Stimulated activated naive CD4-positive, alpha-beta T cell treated with Interleukin-2 at 50 U/mL for 16 hours (primary cell): Measurements from ENCODE around the gene ANO1.

Source experiments
- DNase-seq: peaks from one replicate; lab custom pipeline; 2025; lab: John Stamatoyannopoulos, UW

The ANO1 gene

DNA sequence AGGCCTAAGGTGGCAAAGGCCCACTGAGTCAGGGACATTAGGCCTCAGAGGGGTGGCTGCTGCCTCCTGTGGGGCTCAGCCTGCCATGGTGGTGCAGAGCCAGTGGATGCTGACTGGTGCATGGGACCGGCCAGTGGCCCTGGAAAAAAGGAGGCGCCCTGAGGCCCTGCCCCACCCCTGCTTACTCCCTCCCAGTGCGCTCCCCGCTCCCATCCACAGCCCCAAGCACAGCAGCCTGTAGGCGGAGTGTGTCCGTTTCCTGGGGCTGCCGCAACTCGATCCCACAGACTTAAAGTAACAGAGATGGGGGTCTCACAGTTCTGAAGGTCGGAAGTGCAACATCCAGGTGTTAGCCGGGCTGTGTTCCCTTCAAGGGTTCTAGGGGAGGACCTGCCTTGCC, 86.6 kb downstream of the ANO1 start:
- DNase-seq = no peak

DNA sequence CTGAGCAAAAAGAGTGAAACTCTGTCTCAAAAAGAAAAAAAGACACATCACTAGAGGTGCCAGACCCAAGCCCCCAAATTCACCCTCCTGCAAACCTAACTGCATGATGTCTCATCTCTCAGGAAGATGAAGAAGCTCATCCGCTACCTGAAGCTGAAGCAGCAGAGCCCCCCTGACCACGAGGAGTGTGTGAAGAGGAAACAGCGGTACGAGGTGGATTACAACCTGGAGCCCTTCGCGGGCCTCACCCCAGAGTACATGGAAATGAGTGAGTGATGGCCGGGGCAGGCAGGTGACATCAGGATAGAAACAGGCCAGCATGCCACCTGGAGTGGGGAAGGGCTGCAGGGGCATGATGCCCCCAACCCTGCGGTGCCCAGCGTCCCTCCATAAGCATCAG, 89.0 kb downstream of the ANO1 start:
- no peak for DNase-seq

DNA sequence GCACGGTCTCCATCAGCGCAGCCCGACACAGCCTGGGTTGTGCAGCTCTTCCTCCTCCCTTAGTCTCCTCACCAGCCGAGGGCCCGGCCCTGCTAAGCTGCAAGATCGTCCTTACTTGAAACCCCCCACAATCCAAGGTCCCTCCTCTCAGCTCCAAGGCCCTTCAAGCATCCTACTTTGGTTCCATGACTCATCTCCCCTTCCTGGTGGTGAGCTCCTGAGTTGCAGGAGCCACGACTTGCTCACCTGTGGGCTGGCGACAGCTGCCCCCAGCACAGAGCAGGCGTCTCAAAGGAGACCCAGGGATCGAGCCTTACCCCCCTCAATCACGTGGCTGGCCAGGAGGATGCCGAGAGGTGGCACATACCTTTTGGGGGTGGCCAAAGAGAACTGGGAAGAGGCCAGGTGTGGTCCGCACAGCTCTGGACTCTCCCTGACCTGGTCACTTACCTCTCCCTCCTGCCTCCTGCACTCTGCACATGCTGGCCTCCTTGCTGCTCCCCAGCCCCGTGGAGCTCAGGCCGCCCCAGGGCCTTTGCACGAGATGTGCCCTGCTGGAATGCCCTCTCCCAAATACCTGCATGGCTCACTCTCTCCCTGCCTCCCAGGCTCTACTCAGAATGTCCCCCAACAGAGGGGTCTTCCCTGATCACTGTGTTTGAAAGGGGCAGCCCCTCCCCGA, 89.7 kb downstream of the ANO1 start:
- no peak for DNase-seq

DNA sequence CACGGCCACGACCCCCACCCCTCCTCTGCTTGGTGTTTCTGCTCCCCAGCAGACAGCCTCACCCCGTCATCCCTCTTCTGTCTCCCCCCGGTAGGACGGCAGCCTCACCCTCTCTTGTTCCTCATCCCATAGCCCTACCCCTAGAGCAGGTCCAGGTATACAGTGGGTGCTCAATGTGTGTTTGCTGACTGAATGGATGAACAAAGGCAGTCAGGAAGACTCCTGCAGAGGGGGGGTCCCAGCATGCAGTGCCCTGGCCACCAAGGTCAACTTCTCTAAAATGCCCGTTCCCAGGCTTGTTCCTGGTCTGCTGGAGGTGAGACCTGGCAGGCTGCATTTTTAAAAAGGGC, 90.3 kb downstream of the ANO1 start:
- DNase-seq = no peak

DNA sequence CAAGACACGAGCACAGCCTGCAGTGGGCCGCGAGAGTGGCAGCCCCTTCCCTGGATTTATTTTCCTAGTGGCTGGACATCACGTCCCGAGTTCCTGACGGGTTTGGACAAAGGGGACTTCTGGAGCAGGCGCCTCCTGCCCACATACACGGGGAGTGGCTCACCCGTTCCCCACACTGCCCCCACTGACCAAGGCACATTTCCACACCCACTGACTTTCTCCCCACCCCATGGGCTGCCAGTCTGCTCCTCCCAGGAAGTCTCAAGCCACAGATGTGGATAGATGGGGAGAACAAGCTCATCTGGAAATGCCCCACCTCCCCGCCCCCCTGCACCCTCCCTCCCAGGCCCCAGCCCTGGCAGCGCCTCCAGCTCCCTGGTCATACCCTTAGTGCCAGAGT, 91.0 kb downstream of the ANO1 start:
- DNase-seq = no peak

DNA sequence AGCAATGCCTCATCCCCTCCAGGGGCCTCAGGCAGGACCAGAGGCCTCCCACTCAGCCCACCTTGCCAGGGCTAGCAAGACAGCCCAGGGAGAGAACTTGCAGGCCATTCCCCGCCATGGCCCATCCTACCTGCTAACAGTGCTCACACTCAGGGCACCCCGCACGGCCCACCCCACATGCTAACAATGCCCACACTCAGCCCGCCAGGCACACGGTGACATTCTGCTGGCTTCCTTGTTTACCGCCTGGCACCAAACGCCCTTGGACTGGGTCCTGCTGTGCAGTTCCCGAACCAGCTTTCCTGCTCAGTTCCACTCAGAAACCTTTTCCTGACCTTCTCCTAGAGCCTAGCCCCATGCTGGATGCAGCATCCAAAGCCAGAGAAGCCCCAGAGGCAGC, 91.5 kb downstream of the ANO1 start:
- no peak for DNase-seq

DNA sequence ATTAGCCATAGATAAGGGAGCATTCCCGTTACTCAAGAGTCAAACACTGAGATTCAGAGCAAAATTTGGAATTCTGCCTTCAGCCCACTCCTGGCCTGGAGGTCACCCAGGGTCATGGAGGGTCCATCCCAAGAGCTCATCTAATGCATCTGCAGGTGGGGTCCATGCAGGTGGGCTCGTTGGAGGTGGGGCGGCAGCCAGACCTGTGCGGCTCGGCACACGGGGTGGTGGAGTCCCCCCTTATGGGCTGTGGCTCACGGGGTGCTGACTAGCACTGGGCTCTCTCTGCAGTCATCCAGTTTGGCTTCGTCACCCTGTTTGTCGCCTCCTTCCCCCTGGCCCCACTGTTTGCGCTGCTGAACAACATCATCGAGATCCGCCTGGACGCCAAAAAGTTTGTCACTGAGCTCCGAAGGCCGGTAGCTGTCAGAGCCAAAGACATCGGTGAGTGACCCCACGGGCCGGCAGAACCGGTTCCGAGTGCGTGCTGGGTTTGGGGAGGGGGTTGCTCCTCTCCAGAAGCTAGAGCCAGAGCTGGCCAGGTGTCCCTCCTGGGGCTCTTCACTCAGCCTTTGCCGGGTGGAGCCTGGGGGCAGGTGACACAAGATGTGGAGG, 92.6 kb downstream of the ANO1 start:
- no peak for DNase-seq

DNA sequence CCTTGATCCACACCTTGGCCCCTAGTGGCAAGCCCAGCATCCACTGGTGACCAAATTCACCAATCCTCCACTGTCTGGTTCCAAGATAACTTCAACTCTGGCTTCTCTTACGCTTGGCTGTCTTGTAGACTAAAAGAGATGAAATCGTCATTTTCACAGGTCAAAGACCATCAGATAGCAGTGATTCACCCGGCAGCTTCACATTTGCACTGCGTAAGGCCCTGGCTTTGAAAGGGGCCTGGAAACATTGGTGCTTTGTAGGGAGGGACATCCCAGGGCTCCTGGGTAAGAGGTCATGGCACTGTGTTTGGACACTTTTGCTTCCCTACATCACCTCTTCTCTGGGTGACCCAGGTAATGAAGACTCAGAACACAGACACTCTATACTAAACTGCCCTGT, 94.9 kb downstream of the ANO1 start:
- DNase-seq = no peak

DNA sequence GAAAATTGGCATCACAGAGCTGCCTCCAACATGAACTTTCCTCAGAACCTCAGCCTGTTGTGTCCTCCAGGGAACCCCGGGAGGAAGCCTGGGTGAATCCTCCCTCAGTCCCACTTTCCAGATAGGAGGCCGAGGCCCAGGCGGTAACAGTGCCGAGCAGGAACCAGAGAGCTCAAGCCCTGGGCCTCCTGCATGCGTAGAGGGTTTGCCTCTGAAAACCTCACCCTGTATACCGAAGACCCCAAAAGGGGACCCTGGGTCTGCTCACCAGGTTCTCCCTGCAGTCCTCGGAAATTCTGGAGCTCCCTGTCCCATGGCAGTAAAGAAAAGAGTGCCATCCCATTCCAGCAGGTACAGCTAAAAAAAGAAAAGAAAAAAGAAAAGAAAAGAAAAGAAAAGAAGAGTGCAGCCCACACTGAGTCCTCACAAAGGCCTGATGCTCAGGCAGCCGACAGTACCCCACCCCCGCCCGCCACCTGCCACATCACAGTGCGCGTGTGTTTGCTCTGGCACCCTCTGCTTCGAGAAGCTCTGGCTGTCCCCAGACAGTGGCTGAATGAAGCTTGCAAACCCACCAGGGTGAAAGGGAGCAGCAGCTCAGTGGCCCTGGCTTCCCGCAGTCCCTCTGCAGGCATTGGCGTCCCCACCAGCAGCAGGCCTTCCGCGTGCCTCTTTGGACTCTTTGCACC, 96.6 kb downstream of the ANO1 start:
- no peak for DNase-seq

DNA sequence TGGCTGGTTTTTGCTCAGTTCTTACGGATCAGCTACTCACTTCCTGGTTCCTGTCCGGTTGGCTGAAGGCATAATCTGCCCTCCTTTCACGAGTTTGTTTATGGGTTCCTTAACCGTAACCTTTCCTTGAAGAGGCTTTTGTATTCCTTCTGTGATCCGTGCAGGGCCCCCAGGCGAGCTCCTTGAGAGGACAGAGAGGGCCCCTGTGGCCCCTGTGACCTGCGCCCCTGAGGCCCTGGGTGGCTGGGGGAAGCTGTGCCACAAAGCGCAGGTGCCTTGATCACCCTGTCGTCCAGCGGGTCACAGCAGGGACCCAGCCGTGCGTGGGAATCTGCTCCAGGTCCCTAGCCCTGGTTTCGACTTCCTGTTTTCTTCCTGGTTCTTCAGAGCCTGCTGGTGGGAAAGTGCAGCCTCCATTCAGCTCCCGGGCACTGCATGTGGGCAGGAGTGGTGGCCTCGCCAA, 97.2 kb downstream of the ANO1 start:
- DNase-seq = no peak

DNA sequence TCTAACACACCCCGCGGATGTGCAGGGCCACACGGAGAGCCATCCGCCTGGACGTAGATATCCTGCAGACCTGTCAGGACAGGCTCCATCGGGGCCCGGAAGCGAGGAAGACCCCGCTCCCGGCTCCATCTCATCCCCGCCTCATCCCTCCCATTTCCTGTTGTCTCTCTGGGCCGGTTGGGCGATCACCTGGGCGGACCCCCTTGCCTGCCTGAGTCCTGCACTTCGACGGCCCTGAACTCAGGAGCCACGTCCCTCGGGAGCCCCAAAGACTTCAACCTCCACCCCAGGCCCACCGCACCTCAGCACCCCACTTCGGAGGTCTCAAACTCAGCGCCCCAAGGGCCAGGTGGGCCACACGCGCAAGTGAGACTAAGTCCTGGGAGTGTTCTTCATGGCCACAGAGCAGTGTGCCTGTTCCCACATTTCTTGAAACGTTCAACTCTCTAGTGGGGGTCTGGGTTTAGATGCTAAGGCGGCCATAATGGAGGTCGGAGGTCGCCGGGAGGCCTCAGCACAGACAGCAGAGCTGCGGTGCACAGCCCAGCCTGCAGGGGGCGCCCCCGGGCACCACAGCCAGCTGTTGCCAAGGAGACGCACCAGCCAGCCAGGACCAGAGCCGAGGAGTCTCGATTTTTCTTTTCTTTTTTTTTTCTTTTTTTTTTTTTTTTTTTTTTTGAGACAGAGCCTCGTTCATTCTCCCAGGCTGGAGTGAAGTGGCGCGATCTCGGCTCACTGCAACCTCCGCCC, 99.0 kb downstream of the ANO1 start:
- DNase-seq = peak; percentile 15

DNA sequence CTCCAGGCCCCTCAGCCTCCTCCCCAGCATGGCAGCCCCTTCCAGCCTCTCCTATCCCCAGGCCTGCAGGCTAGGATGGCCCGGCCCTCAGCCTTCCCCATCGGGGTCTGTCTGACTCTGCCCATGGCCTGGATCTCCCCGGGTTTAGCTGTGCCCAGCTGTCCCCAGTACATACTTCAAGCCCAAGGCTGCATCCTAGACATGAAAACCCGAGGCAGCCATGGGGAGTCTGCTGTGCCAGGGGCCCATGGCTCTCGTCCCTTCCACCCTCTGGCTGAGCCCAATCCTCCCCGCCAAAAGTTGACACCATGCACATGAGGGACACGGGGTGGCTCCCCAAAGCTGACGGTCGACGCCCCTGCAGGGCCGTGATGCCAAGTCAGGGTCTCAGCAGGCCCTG, 102.8 kb downstream of the ANO1 start:
- DNase-seq = no peak

DNA sequence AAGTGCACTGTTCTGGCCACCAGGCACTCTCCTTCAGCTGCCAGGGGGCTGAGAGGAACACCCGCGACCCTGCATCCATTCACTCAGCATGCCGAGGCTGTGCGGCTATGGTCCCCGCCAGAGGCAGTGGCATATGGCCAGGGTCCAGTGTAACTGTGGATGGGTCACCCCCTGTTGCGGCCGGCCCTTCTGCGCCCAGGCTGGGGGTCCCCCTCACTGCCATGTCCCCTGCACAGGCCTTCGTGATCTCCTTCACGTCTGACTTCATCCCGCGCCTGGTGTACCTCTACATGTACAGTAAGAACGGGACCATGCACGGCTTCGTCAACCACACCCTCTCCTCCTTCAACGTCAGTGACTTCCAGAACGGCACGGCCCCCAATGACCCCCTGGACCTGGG, 104.1 kb downstream of the ANO1 start:
- DNase-seq = no peak

DNA sequence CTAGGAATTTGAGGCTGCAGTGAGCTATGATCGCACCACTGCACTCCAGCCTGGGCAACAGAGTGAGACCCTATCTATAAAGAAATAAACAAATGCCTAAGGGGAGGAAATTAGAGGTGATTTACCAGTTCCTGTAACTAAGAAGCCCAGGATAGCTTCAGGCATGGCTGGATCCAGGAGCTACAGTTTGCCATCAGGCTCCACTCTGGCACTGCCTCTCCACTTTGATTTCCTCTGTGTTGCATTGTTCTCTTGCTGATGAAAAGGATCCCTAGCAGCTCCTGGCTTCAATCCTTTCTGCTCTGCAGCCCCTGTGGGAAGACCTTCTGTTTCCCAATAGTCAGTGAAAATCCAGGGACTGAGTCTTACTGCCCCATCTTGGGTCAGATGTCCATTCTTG, 104.9 kb downstream of the ANO1 start:
- no peak for DNase-seq

DNA sequence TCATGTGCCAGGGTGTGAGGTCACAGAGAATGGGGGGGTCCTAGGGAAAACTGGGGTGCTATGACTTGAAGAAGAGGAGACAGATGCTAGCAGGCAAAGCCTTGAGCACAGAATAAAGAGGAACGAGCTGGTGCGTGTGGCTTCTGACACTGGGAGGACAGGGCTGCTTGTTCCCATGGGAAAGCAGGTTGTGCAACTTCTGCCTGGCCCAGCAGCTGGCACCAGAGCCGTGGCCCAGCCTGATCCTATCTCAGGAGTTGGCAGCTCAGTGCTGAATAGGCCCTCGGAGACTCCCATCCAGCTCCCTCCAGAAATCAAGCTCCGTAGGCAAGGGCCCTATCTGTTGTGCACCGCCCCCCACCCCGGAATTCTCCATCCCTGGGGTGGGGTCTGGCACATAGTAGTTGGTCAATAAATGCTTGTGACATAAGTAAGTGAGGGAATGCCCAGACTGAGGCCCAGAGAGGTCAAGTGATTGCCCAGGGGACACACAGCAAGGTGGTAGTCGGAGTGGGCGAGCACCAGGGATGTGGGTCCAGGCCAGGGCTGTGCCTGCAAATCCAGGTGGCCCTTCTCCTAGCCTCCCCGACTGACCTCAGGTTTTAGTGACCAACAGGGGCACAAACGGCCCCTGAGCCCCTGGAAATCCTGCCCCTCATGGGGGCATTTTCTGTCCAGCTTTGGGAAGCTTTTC, 105.5 kb downstream of the ANO1 start:
- DNase-seq = no peak

DNA sequence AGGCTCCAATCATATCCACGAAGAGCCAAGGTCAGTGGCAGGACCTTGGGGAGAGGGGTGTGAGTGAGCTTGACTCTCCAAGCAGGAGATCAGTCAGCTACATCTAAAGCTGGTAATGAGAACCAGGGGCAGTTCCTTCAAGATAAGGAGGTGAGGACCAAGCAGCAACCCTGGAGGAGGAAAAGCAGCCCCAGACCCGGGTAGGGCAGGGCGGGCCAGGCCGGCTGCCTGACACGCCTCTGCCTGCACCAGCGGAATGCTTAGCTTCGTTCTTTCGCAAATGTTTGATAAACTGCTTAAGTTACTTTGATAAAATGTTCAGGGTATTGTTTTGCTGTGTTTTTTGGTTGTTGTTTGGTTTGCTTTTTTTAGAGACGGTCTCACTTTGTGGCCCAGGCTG, 106.3 kb downstream of the ANO1 start:
- DNase-seq = no peak

DNA sequence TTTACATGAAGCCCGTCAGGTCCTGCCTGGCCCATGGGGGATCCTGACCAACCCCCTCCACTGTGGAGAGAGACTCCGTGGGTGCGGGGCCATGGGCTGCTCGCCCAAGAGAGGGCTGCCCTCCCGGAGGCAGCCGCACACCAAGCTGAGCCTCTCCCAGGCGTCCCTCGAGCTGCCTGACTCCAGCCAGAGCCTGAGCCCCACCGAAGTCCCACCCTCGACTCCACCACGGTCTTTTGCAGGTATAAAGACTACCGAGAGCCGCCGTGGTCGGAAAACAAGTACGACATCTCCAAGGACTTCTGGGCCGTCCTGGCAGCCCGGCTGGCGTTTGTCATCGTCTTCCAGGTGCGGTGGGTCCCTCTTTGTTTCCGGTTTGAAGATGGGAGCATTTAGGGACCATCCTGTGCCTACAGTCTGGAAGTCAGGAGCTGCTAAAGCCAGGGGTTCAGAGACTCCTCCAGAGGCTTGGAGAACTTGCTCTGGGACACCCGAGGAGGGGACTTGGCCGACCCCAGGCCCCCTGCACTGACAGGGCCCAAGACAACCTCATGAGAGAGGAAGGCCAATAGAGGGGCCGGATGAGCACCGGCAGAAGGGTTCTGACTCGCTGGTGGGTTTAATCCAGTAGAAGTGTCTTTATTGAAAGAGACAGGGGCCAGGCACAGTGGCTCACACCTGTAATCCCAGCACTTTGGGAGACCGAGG, 107.4 kb downstream of the ANO1 start:
- no peak for DNase-seq

DNA sequence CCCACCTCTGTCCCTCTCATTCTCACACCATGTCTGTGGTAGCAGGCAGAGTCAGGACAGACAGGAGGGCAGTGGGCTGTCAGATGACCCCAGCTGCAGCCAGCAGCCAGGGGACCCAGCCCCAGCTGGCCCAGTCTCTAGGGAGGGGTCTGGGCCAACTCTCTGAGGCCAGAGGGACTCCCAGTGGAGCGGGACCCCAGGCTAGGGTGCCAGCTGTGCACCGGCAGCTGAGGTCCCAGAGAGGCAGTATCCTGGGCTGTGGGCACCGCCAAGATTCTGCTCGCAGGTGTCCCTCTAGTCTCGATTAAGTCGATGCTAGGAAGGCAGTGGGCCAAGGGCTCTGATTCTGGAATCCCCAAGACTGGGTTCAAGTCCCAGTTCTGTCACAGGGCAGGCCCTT, 108.3 kb downstream of the ANO1 start:
- DNase-seq = no peak

DNA sequence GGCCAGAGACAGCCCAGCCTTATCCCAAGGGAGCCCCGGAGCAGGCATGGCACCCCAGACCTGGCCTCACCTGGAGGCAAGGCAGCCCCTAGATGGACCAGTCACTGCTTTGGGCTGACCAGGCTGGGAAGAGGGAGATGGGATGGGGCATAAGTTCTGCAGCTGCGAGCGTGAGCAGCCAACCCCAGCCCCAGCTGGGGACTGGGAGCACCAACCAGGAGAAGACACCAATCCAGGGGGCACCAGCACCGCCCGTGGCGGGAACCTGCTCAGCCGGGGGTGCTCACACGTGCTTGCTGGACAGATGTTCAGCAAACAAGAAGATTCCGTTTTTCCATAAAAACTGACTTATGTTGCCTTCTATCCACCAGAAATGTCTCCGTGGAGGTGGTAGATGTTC, 108.8 kb downstream of the ANO1 start:
- DNase-seq = no peak

DNA sequence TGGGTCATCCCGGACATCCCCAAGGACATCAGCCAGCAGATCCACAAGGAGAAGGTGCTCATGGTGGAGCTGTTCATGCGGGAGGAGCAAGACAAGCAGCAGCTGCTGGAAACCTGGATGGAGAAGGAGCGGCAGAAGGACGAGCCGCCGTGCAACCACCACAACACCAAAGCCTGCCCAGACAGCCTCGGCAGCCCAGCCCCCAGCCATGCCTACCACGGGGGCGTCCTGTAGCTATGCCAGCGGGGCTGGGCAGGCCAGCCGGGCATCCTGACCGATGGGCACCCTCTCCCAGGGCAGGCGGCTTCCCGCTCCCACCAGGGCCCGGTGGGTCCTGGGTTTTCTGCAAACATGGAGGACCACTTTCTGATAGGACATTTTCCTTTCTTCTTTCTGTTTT, 109.7 kb downstream of the ANO1 start:
- no peak for DNase-seq

DNA sequence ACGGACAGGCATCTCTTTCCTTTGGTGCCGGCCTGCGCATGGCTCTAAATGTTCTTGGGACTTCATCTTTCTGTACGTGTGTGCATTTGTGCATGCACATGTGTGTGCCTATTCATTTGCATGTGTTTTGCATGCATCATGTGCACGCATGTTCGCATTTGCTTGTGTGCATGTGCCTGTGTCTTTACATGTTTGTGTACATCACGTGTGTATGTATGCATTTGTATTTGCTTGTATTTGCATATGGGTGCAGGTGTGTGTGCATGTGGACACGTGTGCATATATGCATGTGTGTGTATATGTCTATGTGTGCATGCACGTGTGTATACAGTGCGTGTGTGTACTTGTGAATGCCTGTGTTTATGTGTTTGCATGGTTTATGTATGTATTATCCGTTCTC, 111.5 kb downstream of the ANO1 start:
- DNase-seq = no peak
